CD1c-positive myeloid dendritic cell (primary cell): Measurements from ENCODE around the gene CS.

Source experiments
- DNase-seq: peaks from one replicate; pipeline ENCODE4 v3.0.0-alpha.2; 2016; ENCODE audit errors: extremely low spot score

CS gene

GRCh38 chr12:56247923-56248322, 52.2 kb downstream of the CS start:
- DNase-seq, result no peak

- DNase-seq, result no peak
These were observed 55.6 kb downstream of the CS start for GRCh38 chr12:56244494-56244893.

GRCh38 chr12:56243731-56244181, 56.4 kb downstream of the CS start:
- no peak for DNase-seq

- no peak for DNase-seq
These were observed 57.1 kb downstream of the CS start for GRCh38 chr12:56242986-56243385.

- DNase-seq, result no peak
These were observed 58.5 kb downstream of the CS start for GRCh38 chr12:56241424-56242303.

GRCh38 chr12:56237552-56237951, 62.6 kb downstream of the CS start:
- no peak for DNase-seq

GRCh38 chr12:56236985-56237384, 63.1 kb downstream of the CS start:
- no peak for DNase-seq

GRCh38 chr12:56236091-56236490, 64.0 kb downstream of the CS start:
- DNase-seq, result no peak

- DNase-seq, result no peak
These were observed 65.2 kb downstream of the CS start for GRCh38 chr12:56234746-56235436.

- no peak for DNase-seq
These were observed 68.9 kb downstream of the CS start for GRCh38 chr12:56231184-56231582.

- no peak for DNase-seq
These were observed 69.5 kb downstream of the CS start for GRCh38 chr12:56230432-56231183.

- DNase-seq, result no peak
These were observed 70.2 kb downstream of the CS start, which contains the start of gene SLC39A5 for GRCh38 chr12:56229916-56230431. Gene SLC39A5 (plus strand): TSS chr12:56230051. CDS start chr12:56231275, 1,224 bp downstream.

GRCh38 chr12:56229082-56229481, 71.0 kb downstream of the CS start:
- no peak for DNase-seq

- no peak for DNase-seq
These were observed 75.2 kb downstream of the CS start for GRCh38 chr12:56224954-56225353.

GRCh38 chr12:56224102-56224701, 75.9 kb downstream of the CS start, which contains the start of gene NABP2:
Gene NABP2 (plus strand): TSS chr12:56224342. CDS start chr12:56224857, 515 bp downstream.
- DNase-seq, result peak; percentile 98

GRCh38 chr12:56223571-56224101, 76.5 kb downstream of the CS start:
- DNase-seq, result peak; percentile 28

GRCh38 chr12:56222531-56222895, 77.6 kb downstream of the CS start:
- peak; percentile 60 for DNase-seq

- peak; percentile 97 for DNase-seq
These were observed 78.2 kb downstream of the CS start, which contains the start of gene RNF41 for GRCh38 chr12:56221757-56222530. Gene RNF41 (minus strand): TSS chr12:56221922. CDS start chr12:56214047, 7,875 bp downstream.
